Left ventricle myocardium inferior (tissue), 1 donor: ENCODE measurements around the gene UXS1. TPM values are rescaled to one million over a fixed set of nuclear protein-coding genes. Genes with fewer than 3 reads are reported as not detected.

Source experiments
- DNase-seq: peaks from one replicate; pipeline ENCODE4 v3.0.0-alpha.2; 2020
- H3K27ac ChIP-seq: fragments of 200-600 bp; replicated peaks from 2 replicates; pipeline ENCODE4 v1.8.0; 2021
- H3K27me3 ChIP-seq: fragments of 200-600 bp; 2 replicates; pipeline ENCODE4 v1.8.0; 2021; ENCODE audit warnings: low read depth
- H3K36me3 ChIP-seq: fragments of 200-600 bp; 2 replicates; pipeline ENCODE4 v1.8.0; 2021
- H3K4me1 ChIP-seq: fragments of 200-600 bp; 2 replicates; pipeline ENCODE4 v1.8.0; 2021
- H3K4me3 ChIP-seq: fragments of 200-600 bp; 2 replicates; pipeline ENCODE4 v1.8.0; 2021; ENCODE audit warnings: mild to moderate bottlenecking, moderate library complexity
- H3K9me3 ChIP-seq: fragments of 200-600 bp; replicated peaks from 2 replicates; pipeline ENCODE4 v1.8.0; 2021
- CTCF ChIP-seq: fragments of 200-600 bp; IDR thresholded peaks from 2 replicates; pipeline ENCODE4 v1.8.0; 2021; ENCODE audit warnings: antibody characterized with exemption, mild to moderate bottlenecking, borderline replicate concordance
- intact Hi-C: fragments of 100-400 bp; cut with micrococcal nuclease; formaldehyde crosslinking; loops from one replicate; pipeline ENCODE4 v1.11.0; 2022
- total RNA-seq: library from RNA; stranded (reverse); fragmentation: NEBNext Ultra II Directional; extraction: Animal tissue kit (Norgen Biotek cat#: 25700); gene quantifications from one replicate; pipeline ENCODE4 v1.2.1, GENCODE V29; 2021
- donor health status: DM: no; HTN: yes; CAD: no; lungs with severe emphysema.

UXS1 gene
- total RNA-seq, 1 donor from 2014 or later = 26.7 TPM

- H3K4me1 ChIP-seq = peaks cover 15% of the 10 kb centered on the region
- peaks cover 68% of the 10 kb centered on the region for H3K36me3 ChIP-seq
- no peak for DNase-seq
- H3K4me3 ChIP-seq = no peak overlapping the region
- intact Hi-C loops = no loop called here
- no peak for TF ChIP-seq CTCF
- H3K27me3 ChIP-seq = no peaks in the 10 kb centered on the region
- H3K9me3 ChIP-seq = peaks cover 20% of the 10 kb centered on the region
- no peak overlapping the region for H3K27ac ChIP-seq
Measured at GRCh38 chr2:106158871-106159270, 35.2 kb downstream of the UXS1 start.

- DNase-seq = no peak
- Histone ChIP-seq H3K9me3 (peaks cover 27% of the 10 kb centered on the region), H3K4me3 (no peak overlapping the region), H3K27ac (no peak overlapping the region), H3K36me3 (peaks cover 75% of the 10 kb centered on the region), H3K4me1 (peaks cover 15% of the 10 kb centered on the region), H3K27me3 (no peaks in the 10 kb centered on the region)
- TF ChIP-seq CTCF = no peak
- intact Hi-C loops = no loop called here
Measured at GRCh38 chr2:106158131-106158530, 36.0 kb downstream of the UXS1 start.

GRCh38 chr2:106157416-106157815, 36.7 kb downstream of the UXS1 start:
- intact Hi-C loops = no loop called here
- Histone ChIP-seq H3K27ac (no peak overlapping the region), H3K4me3 (no peak overlapping the region)

GRCh38 chr2:106156305-106157296, 37.5 kb downstream of the UXS1 start:
- intact Hi-C loops = no loop called here

More at GRCh38 chr2:106157416-106157815, 36.7 kb downstream of the UXS1 start:
- H3K9me3 ChIP-seq = peaks cover 29% of the 10 kb centered on the region
- no peaks in the 10 kb centered on the region for H3K27me3 ChIP-seq
- TF ChIP-seq CTCF = no peak
- H3K4me1 ChIP-seq = peaks cover 15% of the 10 kb centered on the region
- H3K36me3 ChIP-seq = peaks cover 75% of the 10 kb centered on the region
- DNase-seq = no peak

GRCh38 chr2:106153781-106154180, 40.3 kb downstream of the UXS1 start:
- no peak overlapping the region for H3K4me3 ChIP-seq
- no peaks in the 10 kb centered on the region for H3K27me3 ChIP-seq
- DNase-seq = no peak
- no peak for TF ChIP-seq CTCF
- intact Hi-C loops = no loop called here
- no peak overlapping the region for H3K27ac ChIP-seq
- H3K4me1 ChIP-seq = no peaks in the 10 kb centered on the region
- H3K9me3 ChIP-seq = peaks cover 29% of the 10 kb centered on the region
- H3K36me3 ChIP-seq = peaks cover 53% of the 10 kb centered on the region

More at GRCh38 chr2:106156305-106157296, 37.5 kb downstream of the UXS1 start:
- H3K9me3 ChIP-seq = peaks cover 29% of the 10 kb centered on the region
- H3K27me3 ChIP-seq = no peaks in the 10 kb centered on the region
- no peak for TF ChIP-seq CTCF
- peaks cover 75% of the 10 kb centered on the region for H3K36me3 ChIP-seq
- H3K27ac ChIP-seq = no peak overlapping the region
- no peak for DNase-seq
- no peak overlapping the region for H3K4me3 ChIP-seq
- H3K4me1 ChIP-seq = peaks cover 8% of the 10 kb centered on the region
